HG03565 (cell line): ENCODE results near the gene C22orf23.

ENCODE experiments used
- ATAC-seq: cut with Tn5 transposase; IDR thresholded peaks from one replicate; pipeline ENCODE4 v1.9.1; 2021; ENCODE audit warnings: mild to moderate bottlenecking, moderate library complexity; ENCODE audit not compliant: unreplicated experiment

Gene C22orf23

DNA sequence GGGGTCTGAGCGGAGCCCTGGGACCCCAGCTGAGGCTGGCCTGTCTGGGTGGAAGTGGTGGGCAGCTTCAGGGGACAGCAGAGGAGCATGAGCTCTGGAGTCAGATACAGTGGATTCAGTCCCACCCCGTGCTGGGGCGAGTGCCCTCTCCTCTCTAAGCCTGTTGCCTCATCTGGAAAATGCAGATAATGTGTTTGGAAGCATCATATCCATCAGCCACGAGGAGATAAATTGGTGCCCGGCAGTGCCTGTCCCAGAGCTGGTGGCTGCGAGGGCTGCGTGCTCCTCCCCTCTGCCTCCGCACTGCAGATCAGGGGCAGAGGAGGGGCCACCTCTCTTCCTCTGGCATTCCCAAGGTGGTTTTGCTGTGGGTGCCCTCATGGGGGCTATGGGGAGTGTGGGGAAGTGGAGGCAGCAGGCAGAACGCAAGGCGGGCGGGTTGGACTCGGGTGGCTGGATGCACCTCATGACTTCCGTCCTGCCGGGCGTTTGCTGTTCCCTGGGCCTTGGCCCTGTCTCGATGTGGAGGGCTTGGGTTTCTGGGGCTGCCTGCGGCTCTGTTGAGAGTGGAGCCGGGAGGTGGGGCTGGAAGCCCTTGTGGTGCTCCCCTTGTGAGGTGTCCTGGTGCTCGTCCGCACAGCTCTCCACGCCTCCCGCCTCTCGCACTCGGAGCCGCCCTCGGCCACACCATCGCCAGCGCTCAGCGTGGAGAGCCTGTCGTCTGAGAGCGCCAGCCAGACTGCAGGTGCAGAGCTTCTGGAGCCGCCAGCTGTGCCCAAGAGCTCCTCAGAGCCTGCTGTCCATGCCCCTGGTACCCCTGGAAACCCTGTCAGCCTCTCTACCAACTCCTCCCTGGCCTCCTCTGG lies 26.4 kb downstream of the C22orf23 start:
- ATAC-seq = no peak

DNA sequence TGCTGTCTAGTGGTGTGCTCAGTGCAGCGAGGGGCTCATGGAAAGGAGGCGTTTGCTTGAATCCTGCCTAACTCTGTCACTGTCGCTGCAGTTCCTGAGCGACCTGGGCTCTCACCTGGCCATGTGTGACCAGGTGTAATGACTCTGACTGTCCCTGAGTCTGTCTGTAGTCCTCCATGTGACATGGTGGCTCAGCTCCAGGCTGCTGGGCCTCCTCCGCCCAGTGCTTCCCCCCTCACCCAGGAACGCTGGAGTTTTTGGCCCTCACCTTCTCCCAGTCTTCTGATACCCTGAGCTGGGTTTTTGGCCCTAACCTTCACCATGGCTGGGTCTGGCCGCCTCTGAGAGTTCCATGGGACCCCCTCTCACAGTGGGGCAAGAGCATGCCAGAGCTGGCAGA lies 27.0 kb downstream of the C22orf23 start:
- ATAC-seq = no peak

DNA sequence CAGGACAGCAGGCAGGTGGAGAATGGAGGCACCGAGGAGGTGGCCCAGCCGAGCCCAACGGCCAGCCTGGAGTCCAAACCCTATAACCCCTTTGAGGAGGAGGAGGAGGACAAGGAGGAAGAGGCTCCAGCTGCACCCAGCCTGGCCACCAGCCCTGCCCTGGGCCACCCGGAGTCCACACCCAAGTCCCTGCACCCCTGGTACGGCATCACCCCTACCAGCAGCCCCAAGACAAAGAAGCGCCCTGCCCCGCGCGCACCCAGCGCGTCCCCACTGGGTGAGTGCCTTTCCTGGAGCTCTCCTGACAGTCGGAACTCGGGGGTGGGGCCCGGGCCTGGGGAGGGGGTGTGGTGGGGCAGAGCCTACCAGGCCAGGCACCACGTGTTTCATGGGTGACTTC lies 27.6 kb downstream of the C22orf23 start:
- no peak for ATAC-seq

DNA sequence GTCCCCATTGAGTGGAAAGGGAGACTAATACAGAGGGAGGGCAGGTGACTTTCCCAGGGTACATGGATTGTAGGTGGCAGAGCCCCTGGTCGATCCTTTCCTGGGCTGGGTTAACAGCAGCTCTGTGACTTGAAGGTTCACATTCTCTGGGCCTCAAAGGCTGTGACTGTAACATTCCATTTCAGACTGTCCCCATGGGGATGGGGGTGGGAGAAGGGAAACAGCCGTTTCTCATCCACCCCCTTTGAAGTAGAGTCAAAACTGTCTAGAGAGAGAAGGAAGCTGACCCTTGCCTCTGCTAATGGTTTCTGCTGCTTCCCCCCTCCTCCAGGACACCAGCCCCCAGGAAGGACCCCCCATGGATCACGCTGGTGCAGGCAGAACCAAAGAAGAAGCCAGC lies 28.1 kb downstream of the C22orf23 start:
- no peak for ATAC-seq

DNA sequence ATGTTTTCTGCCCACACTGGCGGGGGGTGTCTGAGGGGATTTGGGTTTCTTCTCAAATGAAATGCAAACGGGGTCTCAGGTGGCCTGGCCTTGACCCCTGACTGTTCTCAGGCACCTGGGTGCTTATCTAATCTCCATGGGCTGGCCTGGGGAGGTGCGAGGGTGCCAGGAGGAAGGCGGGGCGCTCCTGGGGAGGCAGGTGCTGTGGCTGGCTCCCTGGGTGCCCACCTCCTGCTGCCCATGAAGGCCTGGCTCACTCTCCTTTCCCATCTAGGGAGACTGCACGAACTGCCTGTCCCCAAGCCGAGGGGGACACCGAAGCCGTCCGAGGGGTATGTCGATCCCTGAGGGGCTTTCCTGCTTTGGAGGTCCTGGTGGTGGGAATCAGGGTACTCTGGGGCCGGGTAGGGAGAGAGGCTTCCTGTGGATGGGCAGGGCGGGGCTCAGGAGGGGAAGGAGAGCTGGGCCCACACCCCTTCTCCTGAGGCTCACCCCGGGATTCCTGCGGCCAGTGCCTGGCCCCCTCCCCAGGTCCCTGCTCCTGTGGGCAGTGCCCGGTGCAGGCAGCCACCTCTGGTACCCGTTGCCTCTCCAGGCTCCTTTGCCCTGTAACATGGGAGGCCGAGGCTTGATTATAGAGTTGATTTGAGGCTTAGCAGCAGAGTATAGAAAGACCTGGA lies 28.9 kb downstream of the C22orf23 start:
- no peak for ATAC-seq

DNA sequence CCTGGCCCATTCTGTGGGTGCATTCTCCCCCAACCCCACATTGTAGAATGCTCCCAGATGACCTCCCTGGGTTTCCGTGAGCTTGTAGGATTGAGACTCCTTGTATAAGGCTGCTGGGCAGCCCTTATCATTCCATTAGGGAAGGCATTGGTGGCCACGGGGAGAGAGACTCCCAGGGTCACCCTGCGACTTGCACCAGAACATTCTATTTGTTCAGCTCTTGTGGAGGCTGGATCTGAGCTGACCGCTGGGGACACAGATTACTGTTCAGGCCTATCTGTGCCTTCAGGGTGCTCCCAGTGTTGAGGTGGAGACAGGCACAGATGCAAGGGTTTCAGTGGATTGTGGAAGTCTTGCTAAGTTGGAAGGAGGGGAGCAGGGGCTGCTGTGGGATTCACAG lies 29.5 kb downstream of the C22orf23 start:
- no peak for ATAC-seq

DNA sequence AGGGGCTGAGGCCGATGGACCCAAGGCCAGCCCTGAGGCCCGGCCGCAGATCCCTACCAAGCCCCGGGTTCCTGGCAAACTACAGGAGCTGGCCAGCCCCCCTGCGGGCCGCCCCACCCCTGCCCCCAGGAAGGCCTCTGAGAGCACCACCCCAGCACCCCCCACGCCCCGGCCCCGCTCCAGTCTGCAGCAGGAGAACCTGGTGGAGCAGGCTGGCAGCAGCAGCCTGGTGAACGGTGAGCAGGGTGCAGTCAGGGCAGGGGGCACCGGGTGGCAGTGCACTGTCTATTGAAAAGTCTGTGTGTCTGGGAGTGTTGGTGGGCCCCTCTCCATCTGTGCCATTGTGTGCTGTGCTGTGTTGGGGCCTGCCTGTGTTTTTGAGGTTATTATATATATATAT lies 31.2 kb downstream of the C22orf23 start:
- ATAC-seq = no peak

DNA sequence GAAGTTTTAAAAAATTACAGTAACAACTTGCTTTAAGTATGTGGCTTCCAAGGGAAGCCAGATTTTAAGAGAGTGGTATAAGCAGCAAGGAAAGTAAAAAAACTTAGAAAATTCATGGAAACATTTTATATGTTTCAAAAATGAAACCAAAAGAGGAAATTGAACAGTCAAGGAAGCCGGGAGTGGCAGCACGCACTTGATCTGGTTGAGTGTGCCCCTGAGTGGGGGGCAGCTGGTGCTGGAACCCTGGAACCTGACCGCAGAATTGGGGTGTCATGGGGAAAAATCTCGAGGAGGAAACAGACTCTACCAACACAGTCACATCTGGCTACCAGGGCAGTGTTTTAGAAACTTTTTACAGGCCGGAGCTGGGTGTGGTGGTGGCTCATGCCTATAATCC lies 33.3 kb downstream of the C22orf23 start:
- no peak for ATAC-seq

DNA sequence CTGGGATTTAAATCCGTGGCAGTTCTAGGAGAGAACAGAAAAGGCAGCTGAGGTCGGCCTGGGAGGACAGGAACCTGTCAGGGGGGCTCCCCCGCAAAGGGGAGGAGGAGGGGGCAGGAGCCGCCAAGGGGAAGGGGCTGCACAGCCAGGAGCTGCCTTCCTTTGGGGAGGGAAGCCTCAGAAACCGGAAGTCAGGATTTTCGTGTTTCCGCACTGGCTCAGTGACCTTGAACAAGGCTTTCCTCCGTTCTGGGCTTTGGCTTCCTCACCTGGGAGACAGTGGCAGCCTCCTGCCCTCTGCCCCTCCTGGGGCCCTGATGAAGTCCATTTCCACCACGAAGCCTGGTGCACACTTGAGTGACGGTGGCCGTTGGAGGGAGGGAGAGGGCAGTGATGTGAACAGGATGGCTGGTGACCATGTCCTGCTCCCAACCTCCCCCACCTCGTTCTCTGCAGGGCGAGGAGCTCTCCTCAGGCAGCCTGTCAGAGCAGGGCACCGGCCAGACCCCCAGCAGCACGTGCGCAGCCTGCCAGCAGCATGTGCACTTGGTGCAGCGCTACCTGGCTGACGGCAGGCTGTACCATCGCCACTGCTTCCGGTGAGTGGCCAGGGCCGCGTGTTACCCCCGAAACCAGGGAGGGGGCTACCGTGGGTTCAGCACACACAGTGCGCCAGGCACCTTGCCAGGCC lies 34.7 kb downstream of the C22orf23 start:
- ATAC-seq = no peak

DNA sequence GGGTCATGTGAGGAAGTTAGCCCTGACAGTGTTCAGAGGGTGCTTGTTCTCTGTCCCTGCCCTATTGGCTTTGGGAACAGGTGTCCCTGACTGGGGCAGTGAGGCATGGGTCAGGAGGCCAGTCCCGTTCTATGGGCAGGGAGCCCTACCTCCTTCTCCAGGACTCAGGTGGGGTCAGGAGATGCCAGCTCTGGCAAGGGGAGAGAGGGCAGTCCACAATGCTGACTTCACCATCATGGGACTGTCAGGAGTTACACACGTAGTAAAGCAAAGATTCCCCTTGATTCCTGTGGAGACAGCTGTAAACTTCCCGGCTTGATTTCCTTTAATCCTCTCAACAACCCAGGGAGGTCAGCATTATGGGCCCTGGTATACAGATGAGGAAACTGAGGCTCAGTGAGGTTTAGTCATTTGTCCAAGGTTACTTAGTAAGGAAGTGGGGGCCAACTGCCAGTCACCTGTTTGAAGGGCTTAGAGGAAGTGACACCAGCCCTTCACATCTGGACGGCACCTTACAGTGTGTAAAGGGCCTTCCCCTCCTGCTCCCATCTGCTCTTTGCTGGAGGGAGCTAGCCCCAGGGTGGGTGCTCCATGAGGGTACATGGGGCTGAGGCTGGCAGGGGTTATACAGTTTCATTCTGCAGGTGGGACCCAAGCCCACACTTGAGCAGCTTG lies 35.4 kb downstream of the C22orf23 start:
- ATAC-seq = no peak

DNA sequence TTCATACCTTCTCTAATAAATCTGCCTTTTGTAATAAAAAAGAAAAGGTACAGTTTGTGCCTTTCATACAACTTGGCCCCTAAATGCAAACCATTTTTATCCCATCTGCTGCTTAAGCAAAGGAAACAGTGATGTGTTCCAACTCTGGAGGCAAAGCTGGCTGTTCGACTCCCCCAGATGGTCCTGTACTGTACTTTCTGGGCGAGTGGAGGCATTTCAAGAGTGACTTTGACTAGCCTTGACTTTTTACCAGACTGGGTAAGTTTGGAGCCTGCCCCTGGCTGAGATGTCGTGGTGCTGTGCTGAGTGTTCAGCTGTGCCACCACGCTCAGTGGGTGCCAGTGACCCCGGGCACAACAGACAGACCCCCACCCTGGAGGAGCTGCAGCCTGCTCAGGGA lies 37.1 kb downstream of the C22orf23 start:
- ATAC-seq = no peak

DNA sequence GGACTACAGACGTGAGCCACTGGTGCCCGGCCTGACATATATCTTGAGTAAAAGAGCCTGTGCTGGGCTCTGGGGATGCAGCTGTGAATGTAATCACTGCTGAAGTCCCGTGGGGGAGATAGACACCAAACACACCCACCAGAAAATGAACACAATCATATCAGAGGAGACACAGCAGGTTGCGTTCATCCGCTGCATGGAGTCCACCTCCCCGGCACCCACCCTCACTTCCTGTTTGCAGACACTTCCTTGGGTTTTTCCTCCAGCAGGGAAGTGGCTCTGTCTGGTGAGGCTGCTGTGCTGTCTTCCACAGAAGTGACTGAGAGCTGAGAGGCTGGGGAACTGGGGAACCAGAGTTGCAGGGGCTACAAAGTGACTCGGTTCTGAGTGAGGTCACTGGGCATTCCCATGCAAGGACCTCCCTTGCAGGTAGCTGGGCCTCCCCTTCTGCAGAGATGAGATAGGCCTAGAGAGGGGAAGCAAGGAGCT lies 40.1 kb downstream of the C22orf23 start:
- no peak for ATAC-seq

DNA sequence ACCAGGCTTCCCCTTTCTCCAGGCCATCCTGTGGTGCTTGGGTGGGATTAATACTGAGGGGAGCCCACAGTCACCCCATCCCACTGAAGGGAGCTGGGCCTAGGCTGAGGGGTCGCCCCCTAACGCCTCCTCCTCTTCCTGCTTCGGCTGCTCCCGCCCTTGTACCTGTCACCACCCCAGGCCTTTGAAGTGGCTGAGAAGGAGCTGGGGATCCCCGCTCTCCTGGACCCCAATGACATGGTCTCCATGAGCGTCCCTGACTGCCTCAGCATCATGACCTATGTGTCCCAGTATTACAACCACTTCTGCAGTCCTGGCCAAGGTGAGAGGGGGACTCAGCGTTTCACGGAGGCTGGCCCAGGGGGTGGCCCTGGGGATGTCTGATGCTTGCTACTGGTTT lies 41.2 kb downstream of the C22orf23 start:
- no peak for ATAC-seq

DNA sequence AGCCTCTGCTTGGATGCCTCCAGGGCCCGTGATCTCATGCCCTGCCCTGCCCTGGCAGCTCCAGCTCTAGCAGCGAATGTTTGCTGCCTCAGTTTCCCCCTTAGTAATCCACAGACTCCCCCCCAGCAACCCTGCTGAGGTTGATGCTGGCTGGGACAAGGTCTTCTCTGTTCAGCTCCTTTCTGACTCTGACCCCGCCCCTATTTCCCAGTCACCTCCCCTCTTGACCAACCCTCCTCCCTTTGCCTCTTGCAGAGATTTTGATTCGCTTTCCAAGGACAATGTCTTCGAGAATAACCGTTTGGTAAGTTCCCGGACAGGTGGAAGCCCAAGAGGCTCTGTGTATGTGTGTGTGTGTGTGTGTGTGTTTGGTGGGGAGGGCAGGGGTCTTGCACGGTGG lies 41.7 kb downstream of the C22orf23 start:
- ATAC-seq = no peak

DNA sequence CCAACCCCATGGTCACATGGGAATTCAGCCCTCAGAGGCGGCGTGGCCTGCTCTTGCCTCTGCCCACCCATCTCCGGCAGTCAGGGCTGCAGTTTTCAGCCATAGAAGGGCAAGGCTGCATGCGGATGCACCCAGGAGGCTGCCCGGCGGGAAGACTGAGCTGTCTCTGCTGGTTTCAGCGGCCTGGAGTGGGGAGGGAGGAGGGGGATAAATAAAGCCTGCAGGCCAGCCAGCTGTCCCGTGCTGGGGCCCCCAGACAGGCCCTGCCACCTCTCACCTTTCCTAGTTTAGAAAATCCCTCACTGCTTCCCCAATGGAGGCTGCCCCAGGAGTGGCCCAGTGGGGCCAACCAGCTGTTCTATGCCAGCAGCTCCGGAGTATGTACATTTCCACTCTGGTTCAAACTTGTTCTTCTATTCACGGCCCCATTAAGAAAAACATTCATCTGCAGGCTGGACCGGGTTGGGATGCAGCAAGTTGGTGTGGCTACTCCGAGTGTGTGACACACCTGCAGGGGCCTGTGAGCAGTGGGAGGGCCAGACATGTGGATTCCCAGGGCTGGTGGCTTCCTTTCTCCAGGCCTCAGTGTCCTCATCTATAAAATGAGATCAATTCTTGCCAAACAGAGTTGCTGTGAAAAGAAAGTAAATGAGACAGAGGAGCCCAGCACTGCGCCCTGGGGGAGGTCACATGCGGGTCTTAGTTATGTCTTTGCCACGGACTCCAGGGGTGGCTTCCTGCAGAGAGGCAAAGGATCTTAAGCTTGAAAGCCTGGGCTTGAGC lies 42.3 kb downstream of the C22orf23 start:
- no peak for ATAC-seq

DNA sequence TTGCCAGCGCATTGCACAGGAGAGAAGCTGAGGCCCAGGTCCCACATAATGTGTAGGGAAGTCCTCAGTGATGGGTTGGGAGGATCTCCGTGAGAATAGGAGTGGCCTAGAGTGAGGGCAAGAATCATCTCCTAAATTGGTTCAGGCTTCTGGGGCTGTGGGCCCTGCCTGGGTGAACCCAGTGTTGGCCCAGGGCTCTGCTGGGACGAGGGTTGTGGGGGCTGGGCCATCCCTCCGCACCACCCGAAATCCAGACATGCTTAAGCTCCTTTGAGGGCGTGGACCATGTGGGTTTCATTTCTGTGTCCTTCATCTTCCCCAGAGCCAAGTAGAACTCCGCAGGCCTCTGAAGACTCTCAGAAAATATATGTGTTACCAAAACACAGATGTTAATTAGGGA lies 43.6 kb downstream of the C22orf23 start:
- no peak for ATAC-seq

DNA sequence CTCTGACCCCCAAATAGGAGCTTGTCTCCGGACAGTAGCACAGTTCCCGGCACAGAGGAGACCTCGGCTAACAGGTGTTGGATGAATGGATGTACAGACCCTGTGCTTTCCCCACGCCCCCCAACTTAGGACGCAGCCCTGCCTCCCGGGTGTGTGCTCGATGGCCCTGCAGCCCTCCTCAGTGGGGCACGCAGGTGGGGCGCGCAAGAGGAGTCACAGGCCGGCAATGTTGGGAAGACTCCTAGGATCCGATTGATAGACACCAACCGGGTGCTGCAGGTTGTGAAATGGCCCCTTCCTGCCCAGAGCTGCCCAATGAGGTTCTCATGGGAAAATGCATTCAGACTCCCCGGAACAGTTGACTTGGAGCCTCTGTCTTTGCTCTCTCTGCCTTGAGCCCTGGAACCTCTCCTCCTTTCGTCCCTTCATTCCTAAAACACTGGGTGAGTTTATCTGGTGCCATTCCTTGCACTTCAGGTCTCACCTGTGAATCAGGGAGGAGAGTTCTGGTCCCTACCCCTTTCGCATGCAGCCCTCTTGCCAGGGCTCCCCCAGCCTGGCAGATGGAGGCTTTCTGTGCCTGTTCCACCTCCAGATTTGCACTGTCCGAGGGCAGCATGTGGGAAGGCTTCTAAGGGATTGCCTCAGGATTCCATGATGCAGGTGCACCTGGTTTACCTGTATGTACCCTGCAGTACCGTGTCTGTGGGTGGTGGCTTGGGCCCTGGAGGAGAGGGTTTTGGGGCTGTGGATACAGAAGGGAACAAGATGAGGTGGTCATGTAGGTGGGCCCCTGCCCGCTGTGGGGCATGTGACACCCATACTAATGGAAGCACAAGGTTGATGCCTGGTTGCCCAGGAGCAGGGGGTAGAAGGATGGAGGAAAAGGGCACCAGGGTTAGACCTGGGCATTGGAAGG lies 46.1 kb downstream of the C22orf23 start:
- ATAC-seq = no peak

DNA sequence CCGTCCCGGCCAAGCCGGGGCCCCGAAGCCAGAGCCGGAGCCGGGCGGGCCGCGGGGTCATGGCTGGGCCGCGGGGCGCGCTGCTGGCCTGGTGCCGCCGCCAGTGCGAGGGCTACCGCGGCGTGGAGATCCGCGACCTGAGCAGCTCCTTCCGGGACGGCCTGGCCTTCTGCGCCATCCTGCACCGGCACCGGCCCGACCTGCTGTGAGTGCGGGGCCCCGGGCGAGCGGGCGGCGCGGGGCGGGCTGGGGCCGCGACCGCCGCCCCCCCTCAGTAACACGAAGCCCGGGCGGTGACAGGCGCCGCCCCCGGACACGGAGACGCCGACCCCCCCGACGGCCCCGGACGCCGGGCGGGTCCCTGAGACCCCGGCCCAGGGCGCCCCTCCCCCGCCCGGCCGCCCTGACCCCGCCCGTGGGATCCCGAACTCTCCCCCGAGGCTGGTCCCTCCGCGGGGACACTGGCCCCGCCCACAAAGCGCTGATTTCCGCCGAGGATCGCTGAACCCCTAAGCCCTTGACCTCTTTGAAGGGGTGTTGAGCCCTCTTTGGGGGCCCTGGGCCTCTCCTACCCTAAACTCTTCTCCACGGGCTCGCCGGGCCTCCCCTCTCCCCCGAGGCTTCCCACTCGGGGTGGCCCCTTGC lies 46.9 kb downstream of the C22orf23 start:
- no peak for ATAC-seq
